Mesothelial cell of epicardium (in vitro differentiated cells): Measurements from ENCODE around the gene PROCA1. TPM values are rescaled to one million over a fixed set of nuclear protein-coding genes. Genes with fewer than 3 reads are reported as not detected.

ENCODE experiments used
- DNase-seq, 2 experiments: peaks; one replicate each; pipeline ENCODE4 v3.0.0; 2021; ENCODE audit warnings: low spot score in 2 of 2; ENCODE audit not compliant: unreplicated experiment in 2 of 2
- H3K27ac Mint-ChIP-seq: 2 replicates; pipeline ENCODE4 v1.8.0; 2021; ENCODE audit warnings: mixed read lengths
- H3K27me3 Mint-ChIP-seq: 2 replicates; pipeline ENCODE4 v1.8.0; 2021; ENCODE audit warnings: low read depth, mixed read lengths
- H3K36me3 Mint-ChIP-seq: 2 replicates; pipeline ENCODE4 v1.8.0; 2021; ENCODE audit warnings: mixed read lengths
- H3K4me1 Mint-ChIP-seq: 2 replicates; pipeline ENCODE4 v1.8.0; 2021; ENCODE audit warnings: mixed read lengths
- H3K4me3 Mint-ChIP-seq: 2 replicates; pipeline ENCODE4 v1.8.0; 2021; ENCODE audit warnings: mild to moderate bottlenecking, moderate library complexity, mixed read lengths
- H3K9me3 Mint-ChIP-seq: 2 replicates; pipeline ENCODE4 v1.8.0; 2021; ENCODE audit warnings: mixed read lengths
- CTCF ChIP-seq: fragments of 200-600 bp; sonication (generic); IDR thresholded peaks from one replicate; pipeline ENCODE4 v1.5.0; 2021; ENCODE audit warnings: antibody characterized with exemption; ENCODE audit not compliant: unreplicated experiment
- total RNA-seq: library from RNA; stranded (reverse); gene quantifications from 3 replicates; pipeline ENCODE4 v1.2.1, GENCODE V29; 2021

Gene PROCA1
- total RNA-seq, 1 donor from 2014 or later: 11.7 TPM

GRCh38 chr17:28675980-28676379, 35.7 kb downstream of the PROCA1 start:
- Mint-ChIP-seq H3K9me3 (no peaks in the 10 kb centered on the region), H3K27me3 (no peaks in the 10 kb centered on the region), H3K4me1 (no peaks in the 10 kb centered on the region), H3K27ac (no peak overlapping the region), H3K4me3 (no peak overlapping the region), H3K36me3 (peaks cover 54% of the 10 kb centered on the region)
- no peak for TF ChIP-seq CTCF
- no peak for DNase-seq

- Mint-ChIP-seq H3K27ac (no peak overlapping the region), H3K36me3 (peaks cover 57% of the 10 kb centered on the region), H3K27me3 (no peaks in the 10 kb centered on the region), H3K4me3 (no peak overlapping the region), H3K9me3 (no peaks in the 10 kb centered on the region), H3K4me1 (no peaks in the 10 kb centered on the region)
- no peak for TF ChIP-seq CTCF
- DNase-seq: no peak
Observed at GRCh38 chr17:28675490-28675889, 36.2 kb downstream of the PROCA1 start.

- H3K9me3 Mint-ChIP-seq: no peaks in the 10 kb centered on the region
- peaks cover 42% of the 10 kb centered on the region for H3K36me3 Mint-ChIP-seq
- no peak for DNase-seq
- H3K27me3 Mint-ChIP-seq: no peaks in the 10 kb centered on the region
- H3K4me1 Mint-ChIP-seq: peaks cover 2% of the 10 kb centered on the region
- H3K4me3 Mint-ChIP-seq: no peak overlapping the region
- no peak for TF ChIP-seq CTCF
- H3K27ac Mint-ChIP-seq: no peak overlapping the region
Observed at GRCh38 chr17:28669918-28670317, 41.8 kb downstream of the PROCA1 start.

GRCh38 chr17:28667870-28668269, 43.8 kb downstream of the PROCA1 start:
- TF ChIP-seq CTCF: no peak
- Mint-ChIP-seq H3K36me3 (peaks cover 25% of the 10 kb centered on the region), H3K9me3 (no peaks in the 10 kb centered on the region), H3K27me3 (no peaks in the 10 kb centered on the region), H3K4me1 (peaks cover 18% of the 10 kb centered on the region), H3K4me3 (no peak overlapping the region), H3K27ac (no peak overlapping the region)
- no peak for DNase-seq

GRCh38 chr17:28665994-28666393, 45.7 kb downstream of the PROCA1 start:
- TF ChIP-seq CTCF: no peak
- H3K27ac Mint-ChIP-seq: no peak overlapping the region
- no peak overlapping the region for H3K4me3 Mint-ChIP-seq
- H3K27me3 Mint-ChIP-seq: no peaks in the 10 kb centered on the region
- peaks cover 25% of the 10 kb centered on the region for H3K4me1 Mint-ChIP-seq
- H3K9me3 Mint-ChIP-seq: no peaks in the 10 kb centered on the region
- no peak for DNase-seq
- peaks cover 16% of the 10 kb centered on the region for H3K36me3 Mint-ChIP-seq

- Mint-ChIP-seq H3K4me1 (peaks cover 34% of the 10 kb centered on the region), H3K27me3 (no peaks in the 10 kb centered on the region), H3K27ac (peak overlapping the region; percentile 100), H3K4me3 (peak overlapping the region; percentile 98), H3K9me3 (peaks cover 6% of the 10 kb centered on the region), H3K36me3 (peaks cover 20% of the 10 kb centered on the region)
- TF ChIP-seq CTCF: no peak
- DNase-seq: no peak
Observed at GRCh38 chr17:28663723-28664122, 48.0 kb downstream of the PROCA1 start.
